ENCODE data around the gene LSM3. TPM values are rescaled to one million over a fixed set of nuclear protein-coding genes. Genes with fewer than 3 reads are reported as not detected.

LSM3 gene
- total RNA-seq, 1 donor from 2014 or later: 9.5 TPM

DNA sequence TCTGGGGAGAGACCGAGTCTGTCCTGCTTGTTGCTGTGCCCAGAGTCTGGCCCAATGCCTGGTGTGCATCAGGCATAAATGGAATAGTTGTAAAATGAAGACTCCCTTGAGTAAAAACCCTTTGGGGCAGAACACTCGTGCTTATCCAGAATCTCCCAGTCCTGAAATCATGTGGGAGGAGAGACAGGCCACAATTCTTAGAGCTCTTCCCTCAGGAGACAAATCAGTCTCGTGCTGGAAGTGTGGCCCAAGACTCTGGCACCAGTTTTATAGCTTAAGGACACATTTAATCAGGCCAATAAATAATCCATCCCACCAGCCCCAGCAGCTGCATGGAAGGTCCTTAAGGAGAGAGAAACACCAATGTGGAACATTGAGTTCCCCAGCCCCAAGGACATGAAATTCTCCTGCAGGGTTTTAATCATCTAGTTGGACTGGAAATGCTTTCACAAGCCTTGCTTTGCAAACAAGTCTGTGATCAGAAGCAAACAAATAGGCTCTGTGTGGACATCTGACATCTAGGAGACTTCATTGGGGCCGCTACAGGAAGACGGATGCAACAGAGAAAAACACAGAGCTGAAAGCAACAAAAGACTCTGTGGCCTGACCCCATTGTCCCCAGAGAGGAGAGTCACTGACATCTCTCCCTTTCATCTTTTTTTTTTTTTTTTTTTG, 70.4 kb downstream of the LSM3 start:
- Histone ChIP-seq H4K20me1 (ENCODE audit: insufficient read depth, low read length) (no peaks in the 10 kb centered on the region), H2AFZ (ENCODE audit: low read depth, low read length) (no peak overlapping the region), H3K4me2 (ENCODE audit: low read length) (no peak overlapping the region), H3K36me3 (ENCODE audit: insufficient read depth, low read length) (no peaks in the 10 kb centered on the region), H3K27me3 (ENCODE audit: insufficient read depth, low read length) (peaks cover 2% of the 10 kb centered on the region), H3K4me3 (ENCODE audit: insufficient read depth, low read depth, low read length) (no peak overlapping the region), H3K4me1 (ENCODE audit: insufficient read depth, low read length) (peaks cover 10% of the 10 kb centered on the region), H3K79me2 (ENCODE audit: insufficient read depth, low read length) (no peaks in the 10 kb centered on the region), H3K9ac (ENCODE audit: low read length) (no peak overlapping the region), H3K9me3 (ENCODE audit: insufficient read depth, low read depth, low read length) (no peaks in the 10 kb centered on the region), H3K27ac (ENCODE audit: low read depth, low read length) (no peak overlapping the region)
- Mint-ChIP-seq H3K9me3 (ENCODE audit: unreplicated experiment) (peaks cover 10% of the 10 kb centered on the region), H3K27me3 (ENCODE audit: low read depth, unreplicated experiment) (peaks cover 23% of the 10 kb centered on the region), H3K4me3 (ENCODE audit: unreplicated experiment) (no peak overlapping the region), H3K4me1 (ENCODE audit: low read depth, unreplicated experiment) (peaks cover 19% of the 10 kb centered on the region), H3K27ac (ENCODE audit: unreplicated experiment) (no peak overlapping the region), H3K36me3 (ENCODE audit: low read depth, unreplicated experiment) (peaks cover 1% of the 10 kb centered on the region)
- TF ChIP-seq, protein P1, sequence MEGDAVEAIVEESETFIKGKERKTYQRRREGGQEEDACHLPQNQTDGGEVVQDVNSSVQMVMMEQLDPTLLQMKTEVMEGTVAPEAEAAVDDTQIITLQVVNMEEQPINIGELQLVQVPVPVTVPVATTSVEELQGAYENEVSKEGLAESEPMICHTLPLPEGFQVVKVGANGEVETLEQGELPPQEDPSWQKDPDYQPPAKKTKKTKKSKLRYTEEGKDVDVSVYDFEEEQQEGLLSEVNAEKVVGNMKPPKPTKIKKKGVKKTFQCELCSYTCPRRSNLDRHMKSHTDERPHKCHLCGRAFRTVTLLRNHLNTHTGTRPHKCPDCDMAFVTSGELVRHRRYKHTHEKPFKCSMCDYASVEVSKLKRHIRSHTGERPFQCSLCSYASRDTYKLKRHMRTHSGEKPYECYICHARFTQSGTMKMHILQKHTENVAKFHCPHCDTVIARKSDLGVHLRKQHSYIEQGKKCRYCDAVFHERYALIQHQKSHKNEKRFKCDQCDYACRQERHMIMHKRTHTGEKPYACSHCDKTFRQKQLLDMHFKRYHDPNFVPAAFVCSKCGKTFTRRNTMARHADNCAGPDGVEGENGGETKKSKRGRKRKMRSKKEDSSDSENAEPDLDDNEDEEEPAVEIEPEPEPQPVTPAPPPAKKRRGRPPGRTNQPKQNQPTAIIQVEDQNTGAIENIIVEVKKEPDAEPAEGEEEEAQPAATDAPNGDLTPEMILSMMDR (IDR thresholded peaks at IDR 0.05; ENCODE audit: insufficient read depth, low read depth, low read length): no peak
- TF ChIP-seq EZH2 (IDR thresholded peaks at IDR 0.05; ENCODE audit: insufficient read depth, low read length): no peak
- DNase-seq (ENCODE audit: low read depth) (no peak), FAIRE-seq (no peak)

Other genes starting within 250 kb of the LSM3 start
- gene CHCHD4, start 53.9 kb upstream of the LSM3 start, total RNA-seq: 10.3 TPM in 2 replicates
- 76.7 and 79.2 TPM in 2 replicates for gene TMEM43, start 53.8 kb upstream of the LSM3 start, total RNA-seq
- gene XPC, start 216 bp upstream of the LSM3 start, total RNA-seq: 28.2 and 33.6 TPM in 2 replicates
- gene SLC6A6, start 223.8 kb downstream of the LSM3 start, total RNA-seq: 18.6 and 24.2 TPM in 2 replicates

All from astrocyte (in vitro differentiated cells and primary cell).